Measurements from ENCODE around the gene VEZT.

DNA sequence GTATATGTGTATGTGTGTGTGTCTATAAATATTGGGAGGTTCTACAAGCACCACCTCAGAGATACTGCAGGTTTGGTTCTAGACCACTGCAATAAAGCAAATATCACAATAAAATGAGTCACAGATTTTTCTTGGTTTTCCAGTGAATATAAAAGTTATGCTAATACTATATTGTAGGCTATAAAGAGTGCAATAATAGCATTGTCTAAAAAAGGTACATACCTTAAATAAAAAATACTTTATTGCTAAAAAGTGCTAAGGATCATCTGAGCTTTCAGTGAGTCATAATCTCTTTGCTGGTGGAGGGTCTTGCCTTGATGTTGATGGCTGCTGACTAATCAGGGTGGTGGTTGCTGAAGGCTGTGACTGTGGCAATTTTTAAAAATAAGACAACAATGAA lies 111.1 kb downstream of the VEZT start:
- TF ChIP-seq, protein P1, sequence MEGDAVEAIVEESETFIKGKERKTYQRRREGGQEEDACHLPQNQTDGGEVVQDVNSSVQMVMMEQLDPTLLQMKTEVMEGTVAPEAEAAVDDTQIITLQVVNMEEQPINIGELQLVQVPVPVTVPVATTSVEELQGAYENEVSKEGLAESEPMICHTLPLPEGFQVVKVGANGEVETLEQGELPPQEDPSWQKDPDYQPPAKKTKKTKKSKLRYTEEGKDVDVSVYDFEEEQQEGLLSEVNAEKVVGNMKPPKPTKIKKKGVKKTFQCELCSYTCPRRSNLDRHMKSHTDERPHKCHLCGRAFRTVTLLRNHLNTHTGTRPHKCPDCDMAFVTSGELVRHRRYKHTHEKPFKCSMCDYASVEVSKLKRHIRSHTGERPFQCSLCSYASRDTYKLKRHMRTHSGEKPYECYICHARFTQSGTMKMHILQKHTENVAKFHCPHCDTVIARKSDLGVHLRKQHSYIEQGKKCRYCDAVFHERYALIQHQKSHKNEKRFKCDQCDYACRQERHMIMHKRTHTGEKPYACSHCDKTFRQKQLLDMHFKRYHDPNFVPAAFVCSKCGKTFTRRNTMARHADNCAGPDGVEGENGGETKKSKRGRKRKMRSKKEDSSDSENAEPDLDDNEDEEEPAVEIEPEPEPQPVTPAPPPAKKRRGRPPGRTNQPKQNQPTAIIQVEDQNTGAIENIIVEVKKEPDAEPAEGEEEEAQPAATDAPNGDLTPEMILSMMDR (IDR thresholded peaks at IDR 0.05) = no peak
- TF ChIP-seq POLR2A (IDR thresholded peaks at IDR 0.05) = no peak
